Glomerular endothelial cell (primary cell): Measurements from ENCODE around the gene CYSLTR2. TPM values are rescaled to one million over a fixed set of nuclear protein-coding genes. Genes with fewer than 3 reads are reported as not detected.

Source experiments
- DNase-seq: peaks from one replicate; pipeline ENCODE4 v3.0.0-alpha.2; 2011; ENCODE audit warnings: low read depth, low spot score; ENCODE audit errors: extremely low read depth
- total RNA-seq: library from RNA; depleted of rRNA; stranded (reverse); fragments of >200 nt; gene quantifications from 2 replicates; pipeline ENCODE4 v1.2.3, GENCODE V29; 2015

CYSLTR2 gene
- 0.18 TPM in 1 of 2 replicates, not detected in the other for total RNA-seq

- no peak for DNase-seq
Observed at GRCh38 chr13:48653472-48653939, at the start of gene CYSLTR2. Gene CYSLTR2, plus strand, starts transcription at chr13:48653929. Its CDS starts 52,889 bp downstream, at chr13:48706818.

- no peak for DNase-seq
Observed at GRCh38 chr13:48615049-48615448, 38.7 kb upstream of the CYSLTR2 start.

GRCh38 chr13:48618937-48619336, 34.8 kb upstream of the CYSLTR2 start:
- no peak for DNase-seq

- DNase-seq, result no peak
Observed at GRCh38 chr13:48621056-48621455, 32.7 kb upstream of the CYSLTR2 start.

GRCh38 chr13:48624016-48624415, 29.7 kb upstream of the CYSLTR2 start:
- no peak for DNase-seq

GRCh38 chr13:48624858-48625257, 28.9 kb upstream of the CYSLTR2 start:
- DNase-seq, result no peak

- no peak for DNase-seq
Observed at GRCh38 chr13:48625413-48626076, 28.2 kb upstream of the CYSLTR2 start.

GRCh38 chr13:48626077-48626449, 27.7 kb upstream of the CYSLTR2 start:
- peak; percentile 3 for DNase-seq

GRCh38 chr13:48626726-48627451, 26.8 kb upstream of the CYSLTR2 start:
- DNase-seq, result no peak

GRCh38 chr13:48629277-48629676, 24.5 kb upstream of the CYSLTR2 start:
- DNase-seq, result no peak

- DNase-seq, result no peak
Observed at GRCh38 chr13:48630291-48630690, 23.4 kb upstream of the CYSLTR2 start.

- no peak for DNase-seq
Observed at GRCh38 chr13:48630773-48631172, 23.0 kb upstream of the CYSLTR2 start.

- DNase-seq, result no peak
Observed at GRCh38 chr13:48631441-48631840, 22.3 kb upstream of the CYSLTR2 start.

GRCh38 chr13:48633700-48634099, 20.0 kb upstream of the CYSLTR2 start:
- no peak for DNase-seq

- no peak for DNase-seq
Observed at GRCh38 chr13:48634636-48635035, 19.1 kb upstream of the CYSLTR2 start.

- no peak for DNase-seq
Observed at GRCh38 chr13:48635478-48635877, 18.3 kb upstream of the CYSLTR2 start.

- DNase-seq, result no peak
Observed at GRCh38 chr13:48636550-48636949, 17.2 kb upstream of the CYSLTR2 start.

GRCh38 chr13:48637601-48638000, 16.1 kb upstream of the CYSLTR2 start:
- no peak for DNase-seq

- DNase-seq, result no peak
Observed at GRCh38 chr13:48640767-48641166, 13.0 kb upstream of the CYSLTR2 start.

GRCh38 chr13:48641404-48641803, 12.3 kb upstream of the CYSLTR2 start:
- DNase-seq, result no peak

GRCh38 chr13:48642061-48642460, 11.7 kb upstream of the CYSLTR2 start:
- no peak for DNase-seq

- DNase-seq, result no peak
Observed at GRCh38 chr13:48643159-48643558, 10.6 kb upstream of the CYSLTR2 start.
